ENCODE results near the gene GDAP1L1. TPM values are rescaled to one million over a fixed set of nuclear protein-coding genes. Genes with fewer than 3 reads are reported as not detected.

GDAP1L1 gene
- total RNA-seq, 1 donor from 2014 or later = not detected

DNA sequence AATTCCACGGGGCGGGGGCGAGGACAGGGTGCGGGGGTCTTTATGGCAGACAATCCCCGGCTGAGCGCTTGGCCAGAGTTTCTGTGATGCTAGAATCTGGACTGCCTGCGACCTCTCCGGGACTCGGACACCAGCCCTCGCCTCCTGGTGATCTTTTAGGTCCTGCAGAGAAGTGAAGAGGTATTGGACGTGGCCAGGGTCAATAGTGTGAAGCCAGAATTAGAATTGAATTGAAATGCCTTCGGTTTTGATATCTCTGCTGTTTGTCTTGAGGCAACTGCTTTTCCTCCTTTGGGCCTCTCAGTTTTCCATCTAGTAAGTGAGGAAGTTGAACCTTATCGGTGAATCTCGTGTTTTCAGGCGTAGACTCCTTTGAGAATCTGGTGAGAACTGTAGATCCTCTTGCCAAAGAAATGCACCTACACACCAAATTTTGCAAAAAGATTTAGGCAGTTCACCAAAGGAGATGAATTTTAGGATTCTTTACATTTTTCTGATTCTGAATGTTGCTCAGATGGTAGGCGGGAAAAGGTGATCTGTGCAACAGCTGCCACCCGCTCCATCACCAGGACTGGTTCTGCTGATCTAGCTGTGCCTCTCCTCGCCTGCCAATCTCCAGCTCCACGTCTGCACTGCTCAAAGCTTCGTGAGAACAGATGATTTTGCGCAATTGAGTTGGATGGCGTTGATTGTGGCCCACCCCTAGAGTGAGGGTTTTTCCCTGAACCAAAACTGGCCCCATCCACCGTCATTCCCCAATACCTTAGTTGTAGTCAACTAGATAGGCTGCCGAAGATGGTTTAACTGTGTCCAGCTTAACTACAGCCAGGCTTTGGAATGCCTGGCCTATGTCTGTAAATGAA, 35.7 kb upstream of the GDAP1L1 start:
- H3K4me1 ChIP-seq = peaks cover 43% of the 10 kb centered on the region
- H3K27me3 ChIP-seq = no peaks in the 10 kb centered on the region
- TF ChIP-seq CTCF (IDR thresholded peaks at IDR 0.05) = no peak
- TF ChIP-seq POLR2AphosphoS5 (IDR thresholded peaks at IDR 0.05; ENCODE audit: insufficient read depth in 1 of 2, low read depth in 1 of 2) = no peak
- no peak for TF ChIP-seq POLR2A (IDR thresholded peaks at IDR 0.05)
- H3K9me3 ChIP-seq = no peaks in the 10 kb centered on the region
- H3K4me3 ChIP-seq = peak overlapping the region; percentile 69 to 100
- no peak for DNase-seq (ENCODE audit: extremely low spot score in 2 of 2)
- H3K27ac ChIP-seq = peak overlapping the region; percentile 99
- intact Hi-C loops (cut with DNase I) = no loop called here
- H3K36me3 ChIP-seq = no peaks in the 10 kb centered on the region

GRCh38 chr20:44212792-44213191, 34.3 kb upstream of the GDAP1L1 start:
- intact Hi-C loops (cut with DNase I) = no loop called here
- Histone ChIP-seq H3K27me3 (no peaks in the 10 kb centered on the region), H3K9me3 (no peaks in the 10 kb centered on the region), H3K4me1 (peaks cover 43% of the 10 kb centered on the region), H3K4me3 (no peak overlapping the region), H3K27ac (no peak overlapping the region), H3K36me3 (no peaks in the 10 kb centered on the region)
- DNase-seq (ENCODE audit: extremely low spot score in 2 of 2) = no peak
- no peak for TF ChIP-seq POLR2A (IDR thresholded peaks at IDR 0.05)
- TF ChIP-seq CTCF (IDR thresholded peaks at IDR 0.05) = no peak
- no peak for TF ChIP-seq POLR2AphosphoS5 (IDR thresholded peaks at IDR 0.05; ENCODE audit: insufficient read depth in 1 of 2, low read depth in 1 of 2)

DNA sequence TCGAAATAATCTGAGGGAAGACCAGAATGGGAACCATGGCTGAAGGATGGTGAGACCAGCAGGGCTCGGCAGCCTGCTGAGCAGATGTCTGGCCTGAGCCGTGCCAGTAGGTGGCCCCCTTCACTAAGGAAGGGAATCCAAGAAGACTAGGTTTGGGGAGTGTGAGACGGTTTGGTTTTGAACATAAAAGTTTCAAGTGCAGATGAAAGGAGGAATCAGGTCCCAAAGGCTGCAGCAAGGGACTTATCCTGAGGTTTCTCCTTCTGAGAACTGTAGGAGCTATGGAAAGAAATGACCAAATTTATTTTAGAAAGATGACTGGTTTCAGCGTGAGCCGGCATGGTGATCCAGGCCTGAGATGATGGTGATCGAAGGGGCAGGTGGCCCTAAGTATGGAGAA, 32.0 kb upstream of the GDAP1L1 start:
- Histone ChIP-seq H3K36me3 (no peaks in the 10 kb centered on the region), H3K27ac (no peak overlapping the region), H3K9me3 (no peaks in the 10 kb centered on the region), H3K4me1 (peaks cover 24% of the 10 kb centered on the region), H3K4me3 (no peak overlapping the region), H3K27me3 (no peaks in the 10 kb centered on the region)
- intact Hi-C loops (cut with DNase I) = loop anchor here (5.0 kb wide), 1 partner anchor 102 kb away; no protein-coding TSS in a partner anchor
- no peak for TF ChIP-seq POLR2AphosphoS5 (IDR thresholded peaks at IDR 0.05; ENCODE audit: insufficient read depth in 1 of 2, low read depth in 1 of 2)
- TF ChIP-seq POLR2A (IDR thresholded peaks at IDR 0.05) = no peak
- peak; percentile 52 to 61 (median 56) for TF ChIP-seq CTCF (IDR thresholded peaks at IDR 0.05)
- no peak for DNase-seq (ENCODE audit: extremely low spot score in 2 of 2)

DNA sequence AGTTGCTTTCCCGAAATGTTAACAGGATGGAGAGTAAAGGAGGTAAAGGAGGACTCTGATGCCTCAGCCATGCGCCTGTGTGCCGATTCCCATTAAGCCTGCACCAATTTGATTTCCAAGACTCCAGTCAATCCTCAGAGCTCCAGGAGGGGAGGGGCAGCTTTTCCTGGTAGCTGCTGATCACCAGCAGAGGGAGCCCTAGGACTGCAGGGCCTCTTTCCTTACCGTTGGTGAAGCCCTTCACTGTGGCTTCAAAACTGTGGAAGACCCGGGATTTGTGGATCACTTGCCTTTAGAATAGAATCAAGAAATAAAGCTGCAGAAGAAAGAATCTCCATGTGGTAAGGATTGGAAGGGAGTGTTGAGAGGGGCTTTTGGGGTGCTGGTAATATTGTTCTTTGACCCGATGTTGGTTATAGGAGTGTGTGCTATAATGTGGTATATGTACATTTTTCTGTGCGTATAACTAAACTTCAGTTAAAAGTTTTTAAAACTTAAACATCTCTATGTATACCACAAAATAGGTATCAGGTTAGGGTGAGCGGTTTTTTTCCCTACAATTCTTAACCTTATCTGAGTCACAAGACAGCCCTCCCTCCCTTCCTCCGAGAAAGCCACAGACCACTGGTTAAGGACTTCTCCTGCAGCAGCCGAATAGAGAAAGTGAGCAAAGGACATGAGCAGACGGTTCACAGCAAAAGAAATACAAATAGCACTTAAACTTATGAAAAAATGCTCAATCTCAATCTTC, 29.6 kb upstream of the GDAP1L1 start:
- no peaks in the 10 kb centered on the region for H3K36me3 ChIP-seq
- intact Hi-C loops (cut with DNase I) = loop anchor here (5.0 kb wide), 1 partner anchor 100 kb away; no protein-coding TSS in a partner anchor
- H3K27me3 ChIP-seq = no peaks in the 10 kb centered on the region
- H3K4me1 ChIP-seq = peaks cover 13% of the 10 kb centered on the region
- H3K27ac ChIP-seq = no peak overlapping the region
- no peak overlapping the region for H3K4me3 ChIP-seq
- no peaks in the 10 kb centered on the region for H3K9me3 ChIP-seq
- DNase-seq (ENCODE audit: extremely low spot score in 2 of 2) = no peak
- TF ChIP-seq POLR2AphosphoS5 (IDR thresholded peaks at IDR 0.05; ENCODE audit: insufficient read depth in 1 of 2, low read depth in 1 of 2) (peak in 1 of 2 donors; percentile 55), POLR2A (IDR thresholded peaks at IDR 0.05) (no peak), CTCF (IDR thresholded peaks at IDR 0.05) (peak; percentile 28 to 50 (median 41))

Data from vagina (tissue), 2 donors.